ENCODE results near the gene FAM13A. TPM values are rescaled to one million over a fixed set of nuclear protein-coding genes. Genes with fewer than 3 reads are reported as not detected.

Gene FAM13A
- polyA plus RNA-seq, 1 donor from 2014 or later, result 4.0 TPM

- H3K9me2 ChIP-seq (ENCODE audit: insufficient read depth, low read length), result no peaks in the 10 kb centered on the region
- H3K9ac ChIP-seq (ENCODE audit: low read length), result no peak overlapping the region
- H3K79me2 ChIP-seq (replicated peaks; ENCODE audit: insufficient read depth, low read length), result no peaks in the 10 kb centered on the region
- no peaks in the 10 kb centered on the region for H4K20me1 ChIP-seq (ENCODE audit: insufficient read depth)
- TF ChIP-seq REST (IDR thresholded peaks at IDR 0.05; ENCODE audit: borderline replicate concordance), result no peak
- TF ChIP-seq TAF1 (IDR thresholded peaks at IDR 0.05; ENCODE audit: low read depth), result no peak
- no peak for TF ChIP-seq EP300 (conservative IDR thresholded peaks at IDR 0.05; ENCODE audit: poor library complexity, severe bottlenecking)
- TF ChIP-seq RAD21 (conservative IDR thresholded peaks at IDR 0.05), result no peak
- no peak for TF ChIP-seq CTCF (IDR thresholded peaks at IDR 0.05; ENCODE audit: poor library complexity, severe bottlenecking)
- no peak for TF ChIP-seq POLR2AphosphoS5 (IDR thresholded peaks at IDR 0.05)
- no peak for TF ChIP-seq SMC3 (conservative IDR thresholded peaks at IDR 0.05; ENCODE audit: poor library complexity)
- no peak for TF ChIP-seq MXI1 (conservative IDR thresholded peaks at IDR 0.05; ENCODE audit: poor library complexity, severe bottlenecking)
- TF ChIP-seq EZH2 (IDR thresholded peaks at IDR 0.05; ENCODE audit: borderline replicate concordance, insufficient read depth, low read length, poor library complexity, severe bottlenecking), result no peak
- H3F3A ChIP-seq (ENCODE audit: insufficient read depth, low read length, poor library complexity, severe bottlenecking), result no peaks in the 10 kb centered on the region
- H3K36me3 ChIP-seq (ENCODE audit: insufficient read depth, low read length), result no peaks in the 10 kb centered on the region
- H2AFZ ChIP-seq (ENCODE audit: low read depth, low read length), result no peak overlapping the region
- H3K4me2 ChIP-seq (ENCODE audit: low read length), result no peak overlapping the region
- H3K27me3 ChIP-seq (ENCODE audit: insufficient read depth, low read depth, low read length), result no peaks in the 10 kb centered on the region
- no peaks in the 10 kb centered on the region for H3K9me3 ChIP-seq (ENCODE audit: low read length)
- H3K4me3 ChIP-seq (ENCODE audit: low read length), result no peak overlapping the region
- no peak overlapping the region for H3K27ac ChIP-seq (ENCODE audit: low read length)
Observed at GRCh38 chr4:88803600-88804096, 253.3 kb downstream of the FAM13A start.

GRCh38 chr4:88802585-88803286 is 254.2 kb downstream of the FAM13A start:
- Histone ChIP-seq H3K27me3 (ENCODE audit: insufficient read depth, low read depth, low read length) (no peaks in the 10 kb centered on the region), H3F3A (ENCODE audit: insufficient read depth, low read length, poor library complexity, severe bottlenecking) (no peaks in the 10 kb centered on the region), H3K4me3 (ENCODE audit: low read length) (no peak overlapping the region), H3K27ac (ENCODE audit: low read length) (no peak overlapping the region), H3K79me2 (replicated peaks; ENCODE audit: insufficient read depth, low read length) (no peaks in the 10 kb centered on the region), H3K9me2 (ENCODE audit: insufficient read depth, low read length) (no peaks in the 10 kb centered on the region), H4K20me1 (ENCODE audit: insufficient read depth) (no peaks in the 10 kb centered on the region), H3K9me3 (ENCODE audit: low read length) (no peaks in the 10 kb centered on the region), H3K4me2 (ENCODE audit: low read length) (no peak overlapping the region), H3K9ac (ENCODE audit: low read length) (no peak overlapping the region), H3K36me3 (ENCODE audit: insufficient read depth, low read length) (no peaks in the 10 kb centered on the region), H2AFZ (ENCODE audit: low read depth, low read length) (no peak overlapping the region)
- no peak for TF ChIP-seq POLR2AphosphoS5 (IDR thresholded peaks at IDR 0.05)
- no peak for TF ChIP-seq TAF1 (IDR thresholded peaks at IDR 0.05; ENCODE audit: low read depth)
- TF ChIP-seq MXI1 (conservative IDR thresholded peaks at IDR 0.05; ENCODE audit: poor library complexity, severe bottlenecking), result no peak
- TF ChIP-seq CTCF (IDR thresholded peaks at IDR 0.05; ENCODE audit: poor library complexity, severe bottlenecking), result no peak
- TF ChIP-seq RAD21 (conservative IDR thresholded peaks at IDR 0.05), result no peak
- TF ChIP-seq EP300 (conservative IDR thresholded peaks at IDR 0.05; ENCODE audit: poor library complexity, severe bottlenecking), result no peak
- TF ChIP-seq EZH2 (IDR thresholded peaks at IDR 0.05; ENCODE audit: borderline replicate concordance, insufficient read depth, low read length, poor library complexity, severe bottlenecking), result no peak
- TF ChIP-seq SMC3 (conservative IDR thresholded peaks at IDR 0.05; ENCODE audit: poor library complexity), result no peak
- no peak for TF ChIP-seq REST (IDR thresholded peaks at IDR 0.05; ENCODE audit: borderline replicate concordance)
